SW480 (cell line): ENCODE results near the gene DCLK1.

Experiments used
- DNase-seq: peaks from one replicate; pipeline ENCODE4 v3.0.0-alpha.2; 2016; ENCODE audit warnings: low spot score

The DCLK1 gene

GRCh38 chr13:35787937-35788336 lies 343.2 kb downstream of the DCLK1 start:
- DNase-seq, result no peak

GRCh38 chr13:35785576-35786303 lies 345.4 kb downstream of the DCLK1 start:
- DNase-seq, result no peak

- DNase-seq, result no peak
Measured at GRCh38 chr13:35784286-35784951, 346.8 kb downstream of the DCLK1 start.

- DNase-seq, result no peak
Measured at GRCh38 chr13:35782793-35783192, 348.4 kb downstream of the DCLK1 start.

- no peak for DNase-seq
Measured at GRCh38 chr13:35781036-35782000, 349.9 kb downstream of the DCLK1 start.

GRCh38 chr13:35780613-35781012 lies 350.6 kb downstream of the DCLK1 start:
- no peak for DNase-seq

- no peak for DNase-seq
Measured at GRCh38 chr13:35771898-35772297, 359.3 kb downstream of the DCLK1 start.

GRCh38 chr13:35770756-35771297 lies 360.4 kb downstream of the DCLK1 start:
- no peak for DNase-seq

- peak; percentile 5 for DNase-seq
Measured at GRCh38 chr13:35769812-35770211, 361.4 kb downstream of the DCLK1 start.

GRCh38 chr13:35768551-35768950 lies 362.6 kb downstream of the DCLK1 start:
- DNase-seq, result no peak

GRCh38 chr13:35768073-35768472 lies 363.1 kb downstream of the DCLK1 start:
- no peak for DNase-seq

- DNase-seq, result no peak
Measured at GRCh38 chr13:35767256-35767976, 363.8 kb downstream of the DCLK1 start.

- DNase-seq, result no peak
Measured at GRCh38 chr13:35766663-35767062, 364.5 kb downstream of the DCLK1 start.

- no peak for DNase-seq
Measured at GRCh38 chr13:35765941-35766340, 365.2 kb downstream of the DCLK1 start.

- DNase-seq, result no peak
Measured at GRCh38 chr13:35765366-35765765, 365.8 kb downstream of the DCLK1 start.

GRCh38 chr13:35764326-35765015 lies 366.7 kb downstream of the DCLK1 start:
- DNase-seq, result no peak

- DNase-seq, result no peak
Measured at GRCh38 chr13:35763782-35764123, 367.4 kb downstream of the DCLK1 start.

- no peak for DNase-seq
Measured at GRCh38 chr13:35763060-35763781, 368.0 kb downstream of the DCLK1 start.

- no peak for DNase-seq
Measured at GRCh38 chr13:35761440-35762252, 369.5 kb downstream of the DCLK1 start.
